Endothelial cell of umbilical vein (primary cell): ENCODE measurements around the gene ZMIZ1. TPM values are rescaled to one million over a fixed set of nuclear protein-coding genes. Genes with fewer than 3 reads are reported as not detected.

Experiments used
- BruUV-seq: library from RNA; stranded (reverse); fragments of 400-500 nt; replicated peaks from 2 replicates; lab custom pipeline; 2021; lab: Mats Ljungman, UMichigan
- CTCF ChIA-PET: fragments of 300-600, 350-600 bp; sonication (Branson Sonifier 250); formaldehyde crosslinking; loops from one replicate; lab custom pipeline; 2021; ENCODE audit warnings: antibody characterized with exemption, inconsistent platforms; lab: Charles Lee
- POLR2A ChIA-PET: fragments of 300-600, 350-600 bp; sonication (Branson Sonifier 250); formaldehyde crosslinking; loops from one replicate; lab custom pipeline; 2021; ENCODE audit warnings: antibody characterized with exemption, inconsistent platforms; lab: Charles Lee
- DNase-seq: peaks from one replicate; pipeline ENCODE4 v3.0.0-alpha.2; 2011; ENCODE audit warnings: low read depth, low spot score
- FAIRE-seq: peaks from 2 replicates; lab custom pipeline; 2011; peaks lifted over from hg19 to GRCh38; lab: Jason Lieb, UNC
- H2AFZ ChIP-seq: 2 replicates; pipeline ENCODE4 v1.6.0; 2012; ENCODE audit warnings: low read depth, low read length, control low read depth, inconsistent platforms
- H3K27ac ChIP-seq: 2 replicates; pipeline ENCODE4 v1.5.1; 2011; ENCODE audit warnings: low read depth, mild to moderate bottlenecking, control low read depth, low read length, moderate library complexity; ENCODE audit not compliant: insufficient read depth
- H3K27me3 ChIP-seq, 2 experiments: 2 replicates each; pipeline versions ENCODE4 v1.6.0 to v1.6.1; 2011; ENCODE audit warnings: low read length in 2 of 2, mixed read lengths in 1 of 2; ENCODE audit not compliant: control insufficient read depth in 2 of 2, insufficient read depth in 2 of 2
- H3K36me3 ChIP-seq, 2 experiments: 2 replicates in 1 of 2; 3 replicates in 1 of 2; pipeline ENCODE4 v1.5.1; 2011; ENCODE audit warnings: low read length in 2 of 2, mild to moderate bottlenecking in 1 of 2, moderate library complexity in 1 of 2; ENCODE audit not compliant: control insufficient read depth in 2 of 2, insufficient read depth in 2 of 2; ENCODE audit errors: extremely low read depth in 1 of 2
- H3K4me1 ChIP-seq: 3 replicates; pipeline ENCODE4 v1.5.1; 2011; ENCODE audit warnings: mild to moderate bottlenecking, low read length; ENCODE audit not compliant: control insufficient read depth, insufficient read depth; ENCODE audit errors: extremely low read depth
- H3K4me2 ChIP-seq: 2 replicates; pipeline ENCODE4 v1.6.1; 2011; ENCODE audit warnings: low read length, control low read depth, mixed read lengths; ENCODE audit not compliant: insufficient read depth
- H3K4me3 ChIP-seq, 3 experiments: fragments of 200-600 bp in 1 of 3; sonication (generic), shearing (Covaris generic) in 1 of 3; replicated peaks in 1 of 3; 2 replicates each; pipeline ENCODE4 v1.5.1; 2011 to 2016; ENCODE audit warnings: control low read depth in 3 of 3, low read length in 3 of 3, mild to moderate bottlenecking in 2 of 3, inconsistent platforms in 1 of 3, low read depth in 1 of 3, moderate library complexity in 1 of 3; ENCODE audit not compliant: insufficient read depth in 1 of 3
- H3K79me2 ChIP-seq: 2 replicates; pipeline ENCODE4 v1.6.0; 2012; ENCODE audit warnings: low read length, inconsistent platforms; ENCODE audit not compliant: control insufficient read depth, insufficient read depth
- H3K9ac ChIP-seq: replicated peaks from 2 replicates; pipeline ENCODE3; 2011; ENCODE audit warnings: low read length, control low read depth; ENCODE audit not compliant: insufficient read depth; ENCODE audit errors: extremely low read depth
- H3K9me1 ChIP-seq: replicated peaks from 3 replicates; pipeline ENCODE4 v1.6.0; 2011; ENCODE audit warnings: mild to moderate bottlenecking, low read length; ENCODE audit not compliant: control insufficient read depth, insufficient read depth; ENCODE audit errors: extremely low read depth
- H3K9me3 ChIP-seq: replicated peaks from 2 replicates; pipeline ENCODE4 v1.5.1; 2012; ENCODE audit warnings: low read length, inconsistent platforms; ENCODE audit not compliant: control insufficient read depth, insufficient read depth
- H4K20me1 ChIP-seq: replicated peaks from 2 replicates; pipeline ENCODE3; 2011; ENCODE audit warnings: mild to moderate bottlenecking, low read length; ENCODE audit not compliant: control insufficient read depth, insufficient read depth; ENCODE audit errors: extremely low read depth
- EZH2 ChIP-seq: IDR thresholded peaks from 2 replicates; pipeline ENCODE4 v1.6.1; 2012; ENCODE audit warnings: borderline replicate concordance, low read depth, mild to moderate bottlenecking, moderate library complexity, low read length, inconsistent platforms; ENCODE audit not compliant: severe bottlenecking
- FOS ChIP-seq: IDR thresholded peaks from 2 replicates; pipeline ENCODE4 v1.6.1; 2011; ENCODE audit warnings: mild to moderate bottlenecking, low read length, moderate library complexity, borderline replicate concordance; ENCODE audit not compliant: insufficient read depth
- GATA2 ChIP-seq: IDR thresholded peaks from 2 replicates; pipeline ENCODE4 v1.7.0; 2011; ENCODE audit warnings: low read depth, mild to moderate bottlenecking, moderate library complexity, mixed read lengths, low read length; ENCODE audit not compliant: insufficient read length, insufficient read depth
- JUN ChIP-seq: IDR thresholded peaks from 2 replicates; pipeline ENCODE4 v1.6.1; 2011; ENCODE audit warnings: borderline replicate concordance, low read depth; ENCODE audit not compliant: insufficient read length, insufficient read depth
- MAX ChIP-seq: IDR thresholded peaks from 2 replicates; pipeline ENCODE4 v1.6.1; 2011; ENCODE audit not compliant: insufficient read depth, insufficient read length
- MYC ChIP-seq: IDR thresholded peaks from one replicate; pipeline ENCODE4 v1.6.1; 2011; ENCODE audit warnings: mild to moderate bottlenecking, low read depth, low read length
- POLR2A ChIP-seq: IDR thresholded peaks from 2 replicates; pipeline ENCODE4 v1.6.1; 2012; ENCODE audit warnings: low read depth, mild to moderate bottlenecking, control low read depth, low read length
- POLR2AphosphoS5 ChIP-seq: IDR thresholded peaks from 2 replicates; pipeline ENCODE4 v1.6.1; 2012; ENCODE audit warnings: low read depth, mild to moderate bottlenecking, control low read depth, low read length, moderate library complexity; ENCODE audit not compliant: insufficient read depth
- dilution Hi-C: fragments of 300-500 bp; cut with MboI; formaldehyde crosslinking; loops from one replicate; pipeline ENCODE4 v1.15.0; 2019; ENCODE audit warnings: low sequenced_read_pairs; ENCODE audit not compliant: extremely low pct_ligation_motif_present
- intact Hi-C: fragments of 100-400 bp; cut with micrococcal nuclease; formaldehyde crosslinking; loops from one replicate; pipeline ENCODE4 v1.10.0; 2022
- polyA plus RNA-seq, 4 experiments: library from polyadenylated mRNA; depleted of rRNA in 3 of 4; stranded (reverse) in 3 of 4; unstranded in 1 of 4; fragments of >200 nt; gene quantifications; 2 replicates each; pipeline versions ENCODE4 v1.2.1 to v1.2.3, GENCODE V29; 2011 to 2012; ENCODE audit warnings: missing spikeins in 1 of 4
- total RNA-seq: library from RNA; stranded (reverse); gene quantifications from 2 replicates; pipeline ENCODE4 v1.2.3, GENCODE V29; 2021
- TF ChIP-seq, protein P1 (sequence below), 2 donors: IDR thresholded peaks; 1 replicate in 1 of 2; 2 replicates in 1 of 2; pipeline ENCODE4 v1.5.1; 2011; ENCODE audit warnings: low read length in 2 of 2, mild to moderate bottlenecking in 2 of 2, moderate library complexity in 2 of 2, control low read depth in 1 of 2, inconsistent platforms in 1 of 2, low read depth in 1 of 2; ENCODE audit not compliant: insufficient read depth in 1 of 2; ENCODE audit errors: extremely low read depth in 1 of 2

ZMIZ1 gene
- total and polyA plus RNA-seq, 2 donors (not counting 3 experiments of a cell fraction or from before 2014, with no cell fraction given): 12.5 to 46.7 TPM

GRCh38 chr10:79296431-79296830 is 227.7 kb downstream of the ZMIZ1 start:
- ChIA-PET CTCF (no interaction called here), POLR2A (no interaction called here)
- no peaks in the 10 kb centered on the region for H3K27me3 ChIP-seq
- FAIRE-seq (no peak), DNase-seq (no peak)
- H4K20me1 ChIP-seq: no peaks in the 10 kb centered on the region
- H2AFZ ChIP-seq: no peak overlapping the region
- H3K36me3 ChIP-seq: peaks cover 3 to 73% of the 10 kb centered on the region in 2 experiments
- TF ChIP-seq JUN (no peak), POLR2A (no peak), POLR2AphosphoS5 (no peak), GATA2 (no peak), EZH2 (no peak), MYC (no peak), FOS (no peak), MAX (no peak)
- TF ChIP-seq, protein P1, sequence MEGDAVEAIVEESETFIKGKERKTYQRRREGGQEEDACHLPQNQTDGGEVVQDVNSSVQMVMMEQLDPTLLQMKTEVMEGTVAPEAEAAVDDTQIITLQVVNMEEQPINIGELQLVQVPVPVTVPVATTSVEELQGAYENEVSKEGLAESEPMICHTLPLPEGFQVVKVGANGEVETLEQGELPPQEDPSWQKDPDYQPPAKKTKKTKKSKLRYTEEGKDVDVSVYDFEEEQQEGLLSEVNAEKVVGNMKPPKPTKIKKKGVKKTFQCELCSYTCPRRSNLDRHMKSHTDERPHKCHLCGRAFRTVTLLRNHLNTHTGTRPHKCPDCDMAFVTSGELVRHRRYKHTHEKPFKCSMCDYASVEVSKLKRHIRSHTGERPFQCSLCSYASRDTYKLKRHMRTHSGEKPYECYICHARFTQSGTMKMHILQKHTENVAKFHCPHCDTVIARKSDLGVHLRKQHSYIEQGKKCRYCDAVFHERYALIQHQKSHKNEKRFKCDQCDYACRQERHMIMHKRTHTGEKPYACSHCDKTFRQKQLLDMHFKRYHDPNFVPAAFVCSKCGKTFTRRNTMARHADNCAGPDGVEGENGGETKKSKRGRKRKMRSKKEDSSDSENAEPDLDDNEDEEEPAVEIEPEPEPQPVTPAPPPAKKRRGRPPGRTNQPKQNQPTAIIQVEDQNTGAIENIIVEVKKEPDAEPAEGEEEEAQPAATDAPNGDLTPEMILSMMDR (IDR thresholded peaks at IDR 0.05; ENCODE audit: extremely low read depth in 1 of 2, insufficient read depth in 1 of 2, low read depth in 1 of 2, low read length in 2 of 2): no peak
- H3K9me1 ChIP-seq: no peaks in the 10 kb centered on the region
- H3K9me3 ChIP-seq: no peaks in the 10 kb centered on the region
- H3K27ac ChIP-seq: no peak overlapping the region
- BruUV-seq: no TSS peak
- H3K4me2 ChIP-seq: no peak overlapping the region
- intact Hi-C loops (no loop called here), dilution Hi-C loops (no loop called here)
- H3K9ac ChIP-seq: no peak overlapping the region
- peaks cover 10% of the 10 kb centered on the region for H3K4me1 ChIP-seq
- no peak overlapping the region for H3K4me3 ChIP-seq
- H3K79me2 ChIP-seq: no peaks in the 10 kb centered on the region
